ENCODE data around the gene SANBR.

DNA sequence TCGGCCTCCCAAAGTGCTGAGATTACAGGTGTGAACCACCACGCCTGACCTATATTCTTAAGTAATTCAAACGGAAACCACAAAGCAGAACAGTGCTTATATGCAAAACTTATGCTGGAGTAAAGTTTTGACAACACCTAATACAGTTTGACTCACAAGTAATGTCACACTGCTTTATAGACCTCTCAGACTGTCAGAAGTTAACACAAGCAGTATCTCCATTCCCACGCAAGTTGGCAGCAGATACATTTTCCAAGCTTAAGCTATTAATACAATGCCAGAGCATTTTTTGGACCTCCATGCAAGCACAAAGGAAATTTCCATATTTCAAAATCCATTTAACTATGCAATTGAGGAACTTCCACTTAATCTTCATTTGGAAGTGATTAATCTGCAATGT is 21.0 kb upstream of the SANBR start:
- TF ChIP-seq, protein P1, sequence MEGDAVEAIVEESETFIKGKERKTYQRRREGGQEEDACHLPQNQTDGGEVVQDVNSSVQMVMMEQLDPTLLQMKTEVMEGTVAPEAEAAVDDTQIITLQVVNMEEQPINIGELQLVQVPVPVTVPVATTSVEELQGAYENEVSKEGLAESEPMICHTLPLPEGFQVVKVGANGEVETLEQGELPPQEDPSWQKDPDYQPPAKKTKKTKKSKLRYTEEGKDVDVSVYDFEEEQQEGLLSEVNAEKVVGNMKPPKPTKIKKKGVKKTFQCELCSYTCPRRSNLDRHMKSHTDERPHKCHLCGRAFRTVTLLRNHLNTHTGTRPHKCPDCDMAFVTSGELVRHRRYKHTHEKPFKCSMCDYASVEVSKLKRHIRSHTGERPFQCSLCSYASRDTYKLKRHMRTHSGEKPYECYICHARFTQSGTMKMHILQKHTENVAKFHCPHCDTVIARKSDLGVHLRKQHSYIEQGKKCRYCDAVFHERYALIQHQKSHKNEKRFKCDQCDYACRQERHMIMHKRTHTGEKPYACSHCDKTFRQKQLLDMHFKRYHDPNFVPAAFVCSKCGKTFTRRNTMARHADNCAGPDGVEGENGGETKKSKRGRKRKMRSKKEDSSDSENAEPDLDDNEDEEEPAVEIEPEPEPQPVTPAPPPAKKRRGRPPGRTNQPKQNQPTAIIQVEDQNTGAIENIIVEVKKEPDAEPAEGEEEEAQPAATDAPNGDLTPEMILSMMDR (IDR thresholded peaks at IDR 0.05) = no peak
- no peak for TF ChIP-seq EZH2 (IDR thresholded peaks at IDR 0.05)
- TF ChIP-seq EZH2phosphoT487 (IDR thresholded peaks at IDR 0.05) = no peak
